ENCODE results near the gene PGC. TPM values are rescaled to one million over a fixed set of nuclear protein-coding genes. Genes with fewer than 3 reads are reported as not detected.

PGC gene
- total RNA-seq, 1 experiment from 2014 or later: 0.63 TPM

GRCh38 chr6:41692730-41693129 lies 54.5 kb downstream of the PGC start (continued):
- TF ChIP-seq, protein P1, sequence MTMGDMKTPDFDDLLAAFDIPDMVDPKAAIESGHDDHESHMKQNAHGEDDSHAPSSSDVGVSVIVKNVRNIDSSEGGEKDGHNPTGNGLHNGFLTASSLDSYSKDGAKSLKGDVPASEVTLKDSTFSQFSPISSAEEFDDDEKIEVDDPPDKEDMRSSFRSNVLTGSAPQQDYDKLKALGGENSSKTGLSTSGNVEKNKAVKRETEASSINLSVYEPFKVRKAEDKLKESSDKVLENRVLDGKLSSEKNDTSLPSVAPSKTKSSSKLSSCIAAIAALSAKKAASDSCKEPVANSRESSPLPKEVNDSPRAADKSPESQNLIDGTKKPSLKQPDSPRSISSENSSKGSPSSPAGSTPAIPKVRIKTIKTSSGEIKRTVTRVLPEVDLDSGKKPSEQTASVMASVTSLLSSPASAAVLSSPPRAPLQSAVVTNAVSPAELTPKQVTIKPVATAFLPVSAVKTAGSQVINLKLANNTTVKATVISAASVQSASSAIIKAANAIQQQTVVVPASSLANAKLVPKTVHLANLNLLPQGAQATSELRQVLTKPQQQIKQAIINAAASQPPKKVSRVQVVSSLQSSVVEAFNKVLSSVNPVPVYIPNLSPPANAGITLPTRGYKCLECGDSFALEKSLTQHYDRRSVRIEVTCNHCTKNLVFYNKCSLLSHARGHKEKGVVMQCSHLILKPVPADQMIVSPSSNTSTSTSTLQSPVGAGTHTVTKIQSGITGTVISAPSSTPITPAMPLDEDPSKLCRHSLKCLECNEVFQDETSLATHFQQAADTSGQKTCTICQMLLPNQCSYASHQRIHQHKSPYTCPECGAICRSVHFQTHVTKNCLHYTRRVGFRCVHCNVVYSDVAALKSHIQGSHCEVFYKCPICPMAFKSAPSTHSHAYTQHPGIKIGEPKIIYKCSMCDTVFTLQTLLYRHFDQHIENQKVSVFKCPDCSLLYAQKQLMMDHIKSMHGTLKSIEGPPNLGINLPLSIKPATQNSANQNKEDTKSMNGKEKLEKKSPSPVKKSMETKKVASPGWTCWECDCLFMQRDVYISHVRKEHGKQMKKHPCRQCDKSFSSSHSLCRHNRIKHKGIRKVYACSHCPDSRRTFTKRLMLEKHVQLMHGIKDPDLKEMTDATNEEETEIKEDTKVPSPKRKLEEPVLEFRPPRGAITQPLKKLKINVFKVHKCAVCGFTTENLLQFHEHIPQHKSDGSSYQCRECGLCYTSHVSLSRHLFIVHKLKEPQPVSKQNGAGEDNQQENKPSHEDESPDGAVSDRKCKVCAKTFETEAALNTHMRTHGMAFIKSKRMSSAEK (CRISPR knock-in tag; IDR thresholded peaks at IDR 0.05; ENCODE audit: borderline replicate concordance): no peak
- TF ChIP-seq JAZF1 (CRISPR knock-in tag; IDR thresholded peaks at IDR 0.05) (no peak), FOXK1 (CRISPR knock-in tag; IDR thresholded peaks at IDR 0.05) (no peak), E2F5 (CRISPR knock-in tag; IDR thresholded peaks at IDR 0.05) (no peak), ZBTB21 (CRISPR knock-in tag; IDR thresholded peaks at IDR 0.05; ENCODE audit: borderline replicate concordance) (no peak), ZSCAN18 (CRISPR knock-in tag; IDR thresholded peaks at IDR 0.05) (no peak), ZNF138 (CRISPR knock-in tag; conservative IDR thresholded peaks at IDR 0.05) (no peak), SMAD3 (CRISPR knock-in tag; IDR thresholded peaks at IDR 0.05; ENCODE audit: borderline replicate concordance) (no peak)
- TF ChIP-seq, protein P2, sequence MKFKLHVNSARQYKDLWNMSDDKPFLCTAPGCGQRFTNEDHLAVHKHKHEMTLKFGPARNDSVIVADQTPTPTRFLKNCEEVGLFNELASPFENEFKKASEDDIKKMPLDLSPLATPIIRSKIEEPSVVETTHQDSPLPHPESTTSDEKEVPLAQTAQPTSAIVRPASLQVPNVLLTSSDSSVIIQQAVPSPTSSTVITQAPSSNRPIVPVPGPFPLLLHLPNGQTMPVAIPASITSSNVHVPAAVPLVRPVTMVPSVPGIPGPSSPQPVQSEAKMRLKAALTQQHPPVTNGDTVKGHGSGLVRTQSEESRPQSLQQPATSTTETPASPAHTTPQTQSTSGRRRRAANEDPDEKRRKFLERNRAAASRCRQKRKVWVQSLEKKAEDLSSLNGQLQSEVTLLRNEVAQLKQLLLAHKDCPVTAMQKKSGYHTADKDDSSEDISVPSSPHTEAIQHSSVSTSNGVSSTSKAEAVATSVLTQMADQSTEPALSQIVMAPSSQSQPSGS (CRISPR knock-in tag; IDR thresholded peaks at IDR 0.05; ENCODE audit: borderline replicate concordance, low read depth): no peak

- no peak for ATAC-seq
- H3K4me3 Mint-ChIP-seq: no peak overlapping the region
- TF ChIP-seq OVOL2 (CRISPR knock-in tag; IDR thresholded peaks at IDR 0.05; ENCODE audit: borderline replicate concordance) (no peak), TCF7 (CRISPR knock-in tag; IDR thresholded peaks at IDR 0.05; ENCODE audit: low read depth) (no peak), ZNF232 (CRISPR knock-in tag; IDR thresholded peaks at IDR 0.05) (no peak), HMGXB4 (CRISPR knock-in tag; IDR thresholded peaks at IDR 0.05) (no peak), CBFB (CRISPR knock-in tag; IDR thresholded peaks at IDR 0.05; ENCODE audit: low read depth) (no peak), NR1H2 (CRISPR knock-in tag; IDR thresholded peaks at IDR 0.05) (no peak), NFE2L1 (CRISPR knock-in tag; IDR thresholded peaks at IDR 0.05) (no peak), KAT7 (CRISPR knock-in tag; IDR thresholded peaks at IDR 0.05; ENCODE audit: borderline replicate concordance) (no peak), USF1 (CRISPR knock-in tag; IDR thresholded peaks at IDR 0.05) (no peak), ATF1 (CRISPR knock-in tag; IDR thresholded peaks at IDR 0.05) (no peak), ZNF317 (CRISPR knock-in tag; IDR thresholded peaks at IDR 0.05; ENCODE audit: borderline replicate concordance, low read depth) (no peak), SP1 (CRISPR knock-in tag; conservative IDR thresholded peaks at IDR 0.05) (no peak), HMGA2 (CRISPR knock-in tag; IDR thresholded peaks at IDR 0.05) (no peak), CDX4 (CRISPR knock-in tag; IDR thresholded peaks at IDR 0.05; ENCODE audit: borderline replicate concordance) (no peak)
- TF ChIP-seq, protein P3, sequence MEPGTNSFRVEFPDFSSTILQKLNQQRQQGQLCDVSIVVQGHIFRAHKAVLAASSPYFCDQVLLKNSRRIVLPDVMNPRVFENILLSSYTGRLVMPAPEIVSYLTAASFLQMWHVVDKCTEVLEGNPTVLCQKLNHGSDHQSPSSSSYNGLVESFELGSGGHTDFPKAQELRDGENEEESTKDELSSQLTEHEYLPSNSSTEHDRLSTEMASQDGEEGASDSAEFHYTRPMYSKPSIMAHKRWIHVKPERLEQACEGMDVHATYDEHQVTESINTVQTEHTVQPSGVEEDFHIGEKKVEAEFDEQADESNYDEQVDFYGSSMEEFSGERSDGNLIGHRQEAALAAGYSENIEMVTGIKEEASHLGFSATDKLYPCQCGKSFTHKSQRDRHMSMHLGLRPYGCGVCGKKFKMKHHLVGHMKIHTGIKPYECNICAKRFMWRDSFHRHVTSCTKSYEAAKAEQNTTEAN (CRISPR knock-in tag; IDR thresholded peaks at IDR 0.05): no peak
- H3K9me3 Mint-ChIP-seq: no peaks in the 10 kb centered on the region
- POLR2A ChIA-PET: interaction anchor here (0.5 kb wide), 1 partner anchor 225 kb away, joined by 5 read pairs; no protein-coding TSS in a partner anchor
- DNase-seq (ENCODE audit: low spot score): no peak
- peaks cover 13% of the 10 kb centered on the region for H3K4me1 Mint-ChIP-seq
- H3K27me3 Mint-ChIP-seq (ENCODE audit: low read depth): no peaks in the 10 kb centered on the region; the same call in 1 of the 2 replicates
- H3K27ac Mint-ChIP-seq: no peak overlapping the region
- no peaks in the 10 kb centered on the region for H3K36me3 Mint-ChIP-seq
- CTCF ChIA-PET: interaction anchor here (1.2 to 1.6 kb wide), 2 partner anchors 9 to 89 kb away, joined by 3 to 5 read pairs; no protein-coding TSS in a partner anchor
These were observed 55.0 kb downstream of the PGC start for GRCh38 chr6:41692080-41692675.
